ENCODE results near the gene DTNBP1. TPM values are rescaled to one million over a fixed set of nuclear protein-coding genes. Genes with fewer than 3 reads are reported as not detected.

The DTNBP1 gene
- total RNA-seq, 1 donor from 2014 or later, result 27.0 TPM

- peak; percentile 87 for DNase-seq
- ATAC-seq, result peak; percentile 87
- intact Hi-C loops (cut with micrococcal nuclease), result no loop called here
Observed at GRCh38 chr6:15511248-15512125, 151.3 kb downstream of the DTNBP1 start.

- ATAC-seq (no peak), DNase-seq (peak; percentile 40)
- intact Hi-C loops (cut with micrococcal nuclease), result no loop called here
Observed at GRCh38 chr6:15510536-15511247, 152.1 kb downstream of the DTNBP1 start.

GRCh38 chr6:15510121-15510520 is 152.7 kb downstream of the DTNBP1 start:
- ATAC-seq (no peak), DNase-seq (no peak)
- intact Hi-C loops (cut with micrococcal nuclease), result no loop called here

- DNase-seq, result no peak
- ATAC-seq, result no peak
- intact Hi-C loops (cut with micrococcal nuclease), result loop anchor here (10.0 kb wide), 1 partner anchor 115 kb away; no protein-coding TSS in a partner anchor
Observed at GRCh38 chr6:15509335-15509933, 153.4 kb downstream of the DTNBP1 start.

GRCh38 chr6:15508931-15509330 is 153.9 kb downstream of the DTNBP1 start:
- ATAC-seq (no peak), DNase-seq (no peak)
- intact Hi-C loops (cut with micrococcal nuclease), result loop anchor here (10.0 kb wide), 1 partner anchor 116 kb away; no protein-coding TSS in a partner anchor

- no peak for DNase-seq
- intact Hi-C loops (cut with micrococcal nuclease), result loop anchor here (10.0 kb wide), 1 partner anchor 116 kb away; no protein-coding TSS in a partner anchor
Observed at GRCh38 chr6:15508441-15508871, 154.4 kb downstream of the DTNBP1 start.

GRCh38 chr6:15507746-15508145 is 155.1 kb downstream of the DTNBP1 start:
- ATAC-seq (no peak), DNase-seq (no peak)
- intact Hi-C loops (cut with micrococcal nuclease), result loop anchor here (10.0 kb wide), 1 partner anchor 117 kb away; no protein-coding TSS in a partner anchor

More at GRCh38 chr6:15508441-15508871, 154.4 kb downstream of the DTNBP1 start:
- ATAC-seq, result no peak

- intact Hi-C loops (cut with micrococcal nuclease), result loop anchor here (10.0 kb wide), 1 partner anchor 118 kb away; no protein-coding TSS in a partner anchor
- DNase-seq, result no peak
- ATAC-seq, result no peak
Observed at GRCh38 chr6:15507221-15507620, 155.6 kb downstream of the DTNBP1 start.

GRCh38 chr6:15506066-15506465 is 156.8 kb downstream of the DTNBP1 start:
- intact Hi-C loops (cut with micrococcal nuclease), result loop anchor here (10.0 kb wide), 1 partner anchor 119 kb away; no protein-coding TSS in a partner anchor
- DNase-seq (no peak), ATAC-seq (no peak)

GRCh38 chr6:15505463-15505918 is 157.3 kb downstream of the DTNBP1 start:
- DNase-seq, result no peak
- no peak for ATAC-seq
- intact Hi-C loops (cut with micrococcal nuclease), result loop anchor here (10.0 kb wide), 1 partner anchor 119 kb away; no protein-coding TSS in a partner anchor

- ATAC-seq, result peak; percentile 74
Observed at GRCh38 chr6:15504581-15505350, 158.1 kb downstream of the DTNBP1 start.

GRCh38 chr6:15504040-15504495 is 158.8 kb downstream of the DTNBP1 start:
- ATAC-seq, result peak; percentile 75
- DNase-seq, result peak; percentile 84
- intact Hi-C loops (cut with micrococcal nuclease), result loop anchor here (10.0 kb wide), 1 partner anchor 121 kb away; no protein-coding TSS in a partner anchor

More at GRCh38 chr6:15504581-15505350, 158.1 kb downstream of the DTNBP1 start:
- DNase-seq, result peak; percentile 79
- intact Hi-C loops (cut with micrococcal nuclease), result loop anchor here (10.0 kb wide), 1 partner anchor 120 kb away; no protein-coding TSS in a partner anchor

GRCh38 chr6:15503346-15503680 is 159.5 kb downstream of the DTNBP1 start:
- DNase-seq (no peak), ATAC-seq (no peak)
- intact Hi-C loops (cut with micrococcal nuclease), result loop anchor here (10.0 kb wide), 1 partner anchor 121 kb away; no protein-coding TSS in a partner anchor

- intact Hi-C loops (cut with micrococcal nuclease), result loop anchor here (10.0 kb wide), 1 partner anchor 122 kb away; no protein-coding TSS in a partner anchor
- ATAC-seq (no peak), DNase-seq (no peak)
Observed at GRCh38 chr6:15502446-15503345, 160.1 kb downstream of the DTNBP1 start.

GRCh38 chr6:15501826-15502445 is 160.9 kb downstream of the DTNBP1 start:
- DNase-seq, result peak; percentile 66
- intact Hi-C loops (cut with micrococcal nuclease), result loop anchor here (10.0 kb wide), 1 partner anchor 123 kb away; no protein-coding TSS in a partner anchor
- ATAC-seq, result peak; percentile 5
